K562 (cell line): ENCODE results near the gene PARP1. TPM values are rescaled to one million over a fixed set of nuclear protein-coding genes. Genes with fewer than 3 reads are reported as not detected.

Source experiments
- CBX1 ChIP-seq: sonication (generic); IDR thresholded peaks from 2 replicates; pipeline ENCODE4 v1.6.1; 2016; ENCODE audit warnings: antibody characterized with exemption, low read depth, mild to moderate bottlenecking
- ELF2 ChIP-seq: fragments of 250-450 bp; sonication (Bioruptor Pico); IDR thresholded peaks from 2 replicates; pipeline ENCODE4 v1.5.0; 2021; ENCODE audit warnings: mild to moderate bottlenecking
- L3MBTL2 ChIP-seq: fragments of 450-650 bp; IDR thresholded peaks from 2 replicates; pipeline ENCODE4 v1.6.1; 2016; ENCODE audit warnings: mild to moderate bottlenecking, moderate library complexity
- MAFK ChIP-seq: IDR thresholded peaks from 2 replicates; pipeline ENCODE4 v1.6.1; 2011; ENCODE audit warnings: low read length, improper control_type of control experiment
- MAZ ChIP-seq, 2 experiments: fragments of 450-650 bp in 1 of 2; sonication (generic) in 1 of 2; formaldehyde crosslinking; IDR thresholded peaks in 1 of 2; conservative IDR thresholded peaks in 1 of 2; 2 replicates each; pipeline versions ENCODE4 v1.4.0 to v1.5.0; 2020; ENCODE audit warnings: mild to moderate bottlenecking in 1 of 2, missing genetic modification reagents in 1 of 2
- POLR3G ChIP-seq: IDR thresholded peaks from 2 replicates; pipeline ENCODE4 v1.6.1; 2011; ENCODE audit not compliant: insufficient read length, insufficient replicate concordance; ENCODE audit errors: extremely low read depth
- RAD21 ChIP-seq, 2 experiments: fragments of 250-450 bp in 1 of 2; fragments of 450-650 bp in 1 of 2; sonication (Bioruptor Pico) in 1 of 2; formaldehyde crosslinking in 1 of 2; IDR thresholded peaks in 1 of 2; conservative IDR thresholded peaks in 1 of 2; 2 replicates each; pipeline versions ENCODE4 v1.4.0 to v1.8.0; 2020 to 2022; ENCODE audit warnings: mild to moderate bottlenecking in 2 of 2, moderate library complexity in 1 of 2
- RBM25 ChIP-seq: fragments of 200-400 bp; formaldehyde crosslinking; IDR thresholded peaks from 2 replicates; pipeline ENCODE4 v1.6.1; 2018; ENCODE audit warnings: low read length, low read depth, moderate library complexity; ENCODE audit not compliant: severe bottlenecking
- SAFB ChIP-seq: fragments of 200-400 bp; formaldehyde crosslinking; IDR thresholded peaks from 2 replicates; pipeline ENCODE4 v1.6.1; 2017; ENCODE audit warnings: low read depth, low read length, borderline replicate concordance
- YY1 ChIP-seq, 3 experiments: IDR thresholded peaks; 2 replicates each; pipeline ENCODE4 v1.6.1; 2011; ENCODE audit warnings: low read length in 2 of 3, mild to moderate bottlenecking in 2 of 3, moderate library complexity in 2 of 3, borderline replicate concordance in 1 of 3, control low read depth in 1 of 3, low read depth in 1 of 3; ENCODE audit not compliant: insufficient read depth in 3 of 3, insufficient replicate concordance in 2 of 3, control insufficient read depth in 1 of 3, insufficient read length in 1 of 3; ENCODE audit errors: extremely low read depth in 1 of 3
- ZBTB1 ChIP-seq: sonication (generic); formaldehyde crosslinking; IDR thresholded peaks from 2 replicates; pipeline ENCODE4 v1.8.1; 2023; ENCODE audit warnings: missing genetic modification reagents, low read depth, mild to moderate bottlenecking, borderline replicate concordance
- ZC3H8 ChIP-seq: fragments of 450-650 bp; IDR thresholded peaks from 2 replicates; pipeline ENCODE4 v1.6.1; 2017
- ZKSCAN1 ChIP-seq: fragments of 150-350 bp; IDR thresholded peaks from 2 replicates; pipeline ENCODE4 v1.6.1; 2016; ENCODE audit warnings: low read depth, low read length
- ZNF696 ChIP-seq: fragments of 250-450 bp; sonication (Bioruptor Pico); conservative IDR thresholded peaks from 2 replicates; pipeline ENCODE4 v1.4.0; 2020; ENCODE audit warnings: mild to moderate bottlenecking, moderate library complexity
- polyA plus RNA-seq, 8 experiments: library from polyadenylated mRNA; depleted of rRNA in 4 of 8; stranded (reverse) in 5 of 8; unstranded in 3 of 8; fragments of >200 nt; fragmentation: Nextera tagmentation in 2 of 8; fragmentation: Illumina TruSeq in 1 of 8; extraction: Ambion mirVana in 2 of 8; extraction: Trizol in 1 of 8; gene quantifications; 2 replicates each; pipeline versions ENCODE4 v1.2.1 to v1.2.3, GENCODE V29; 2011 to 2014; ENCODE audit warnings: inconsistent platforms in 1 of 8, missing spikeins in 1 of 8
- total RNA-seq, 7 experiments: library from RNA; depleted of rRNA in 6 of 7; stranded (reverse); fragments of >200 nt in 6 of 7; fragmentation: Illumina TruSeq in 2 of 7; extraction: Trizol in 2 of 7; gene quantifications; 2 replicates each; pipeline versions ENCODE4 v1.2.1 to v1.2.3, GENCODE V29; 2011 to 2021; ENCODE audit warnings: low replicate concordance in 1 of 7
- TF ChIP-seq, protein P1 (sequence below): fragments of 450-650 bp; IDR thresholded peaks from 2 replicates; pipeline ENCODE4 v1.6.1; 2016; ENCODE audit warnings: missing biosample characterization, missing genetic modification characterization
- TF ChIP-seq, protein P2 (sequence below): sonication (generic); formaldehyde crosslinking; IDR thresholded peaks from 2 replicates; pipeline ENCODE4 v1.9.0; 2022; ENCODE audit warnings: mild to moderate bottlenecking, missing genetic modification reagents
- TF ChIP-seq, protein P3 (sequence below): fragments of 250-450 bp; sonication (Bioruptor Pico); IDR thresholded peaks from 2 replicates; pipeline ENCODE4 v1.4.0; 2020
- TF ChIP-seq, protein P4 (sequence below), 2 experiments: fragments of 450-650 bp; IDR thresholded peaks; 2 replicates each; pipeline ENCODE4 v1.6.1; 2016

PARP1 gene
- total and polyA plus RNA-seq, 9 of the 15 experiments (the other 6 are each of a cell fraction or from before 2014, with no cell fraction given) = 121 to 306 (median 250) TPM

DNA sequence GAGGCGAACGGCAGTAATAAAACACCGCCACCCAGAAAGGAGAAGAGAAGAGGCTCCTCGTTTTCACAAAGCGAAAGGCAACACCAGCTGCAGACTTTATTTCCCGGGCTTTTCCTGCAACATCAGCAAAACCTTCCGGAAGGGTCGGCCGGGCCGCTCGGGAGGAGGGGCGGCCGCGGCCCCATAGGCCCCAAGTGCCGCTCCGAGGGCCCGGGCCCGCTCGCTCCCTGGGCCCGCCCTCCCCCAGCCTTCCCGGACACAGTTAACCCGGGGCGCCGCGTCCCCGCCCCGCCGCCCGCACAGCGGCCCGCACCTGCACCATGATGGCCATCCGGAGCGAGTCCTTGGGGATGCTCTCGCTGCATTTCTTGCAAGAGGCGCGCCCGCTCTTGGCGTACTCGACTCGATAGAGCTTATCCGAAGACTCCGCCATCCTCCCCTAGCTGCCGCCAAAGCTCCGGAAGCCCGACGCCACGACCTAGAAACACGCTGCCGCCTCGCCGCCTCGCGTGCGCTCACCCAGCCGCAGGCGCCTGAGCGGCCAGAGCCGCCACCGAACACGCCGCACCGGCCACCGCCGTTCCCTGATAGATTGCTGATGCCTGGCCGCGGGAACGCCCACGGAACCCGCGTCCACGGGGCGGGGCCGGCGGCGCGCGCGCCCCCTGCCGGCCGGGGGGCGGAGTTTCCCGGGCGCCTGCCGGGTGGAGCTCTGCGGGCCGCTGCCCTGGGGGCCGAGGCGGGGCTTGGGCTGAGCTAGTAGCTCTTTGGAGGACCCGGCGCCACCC is at the start of gene PARP1 (continued):
- TF ChIP-seq CBX1 = peak; percentile 96; the same call in 1 of the 2 replicates
- TF ChIP-seq ZC3H8 = no peak
- peak; percentile 51 to 88 for TF ChIP-seq MAZ (CRISPR knock-in tag; conservative IDR thresholded peaks at IDR 0.05 in 1 of 2, IDR thresholded peaks at IDR 0.05 in 1 of 2)
- TF ChIP-seq ZKSCAN1 = peak; percentile 29; the same call in 1 of the 2 replicates
- no peak for TF ChIP-seq ELF2 (CRISPR knock-in tag)
- TF ChIP-seq MAFK = peak; percentile 96
- TF ChIP-seq, protein P1, sequence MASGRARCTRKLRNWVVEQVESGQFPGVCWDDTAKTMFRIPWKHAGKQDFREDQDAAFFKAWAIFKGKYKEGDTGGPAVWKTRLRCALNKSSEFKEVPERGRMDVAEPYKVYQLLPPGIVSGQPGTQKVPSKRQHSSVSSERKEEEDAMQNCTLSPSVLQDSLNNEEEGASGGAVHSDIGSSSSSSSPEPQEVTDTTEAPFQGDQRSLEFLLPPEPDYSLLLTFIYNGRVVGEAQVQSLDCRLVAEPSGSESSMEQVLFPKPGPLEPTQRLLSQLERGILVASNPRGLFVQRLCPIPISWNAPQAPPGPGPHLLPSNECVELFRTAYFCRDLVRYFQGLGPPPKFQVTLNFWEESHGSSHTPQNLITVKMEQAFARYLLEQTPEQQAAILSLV (tag) = no peak
- TF ChIP-seq, protein P2, sequence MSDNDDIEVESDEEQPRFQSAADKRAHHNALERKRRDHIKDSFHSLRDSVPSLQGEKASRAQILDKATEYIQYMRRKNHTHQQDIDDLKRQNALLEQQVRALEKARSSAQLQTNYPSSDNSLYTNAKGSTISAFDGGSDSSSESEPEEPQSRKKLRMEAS (CRISPR knock-in tag) = peak; percentile 89
- peak; percentile 100 for TF ChIP-seq ZBTB1 (CRISPR knock-in tag)
- peak; percentile 56 for TF ChIP-seq RBM25
- TF ChIP-seq SAFB = peak; percentile 84
- TF ChIP-seq, protein P3, sequence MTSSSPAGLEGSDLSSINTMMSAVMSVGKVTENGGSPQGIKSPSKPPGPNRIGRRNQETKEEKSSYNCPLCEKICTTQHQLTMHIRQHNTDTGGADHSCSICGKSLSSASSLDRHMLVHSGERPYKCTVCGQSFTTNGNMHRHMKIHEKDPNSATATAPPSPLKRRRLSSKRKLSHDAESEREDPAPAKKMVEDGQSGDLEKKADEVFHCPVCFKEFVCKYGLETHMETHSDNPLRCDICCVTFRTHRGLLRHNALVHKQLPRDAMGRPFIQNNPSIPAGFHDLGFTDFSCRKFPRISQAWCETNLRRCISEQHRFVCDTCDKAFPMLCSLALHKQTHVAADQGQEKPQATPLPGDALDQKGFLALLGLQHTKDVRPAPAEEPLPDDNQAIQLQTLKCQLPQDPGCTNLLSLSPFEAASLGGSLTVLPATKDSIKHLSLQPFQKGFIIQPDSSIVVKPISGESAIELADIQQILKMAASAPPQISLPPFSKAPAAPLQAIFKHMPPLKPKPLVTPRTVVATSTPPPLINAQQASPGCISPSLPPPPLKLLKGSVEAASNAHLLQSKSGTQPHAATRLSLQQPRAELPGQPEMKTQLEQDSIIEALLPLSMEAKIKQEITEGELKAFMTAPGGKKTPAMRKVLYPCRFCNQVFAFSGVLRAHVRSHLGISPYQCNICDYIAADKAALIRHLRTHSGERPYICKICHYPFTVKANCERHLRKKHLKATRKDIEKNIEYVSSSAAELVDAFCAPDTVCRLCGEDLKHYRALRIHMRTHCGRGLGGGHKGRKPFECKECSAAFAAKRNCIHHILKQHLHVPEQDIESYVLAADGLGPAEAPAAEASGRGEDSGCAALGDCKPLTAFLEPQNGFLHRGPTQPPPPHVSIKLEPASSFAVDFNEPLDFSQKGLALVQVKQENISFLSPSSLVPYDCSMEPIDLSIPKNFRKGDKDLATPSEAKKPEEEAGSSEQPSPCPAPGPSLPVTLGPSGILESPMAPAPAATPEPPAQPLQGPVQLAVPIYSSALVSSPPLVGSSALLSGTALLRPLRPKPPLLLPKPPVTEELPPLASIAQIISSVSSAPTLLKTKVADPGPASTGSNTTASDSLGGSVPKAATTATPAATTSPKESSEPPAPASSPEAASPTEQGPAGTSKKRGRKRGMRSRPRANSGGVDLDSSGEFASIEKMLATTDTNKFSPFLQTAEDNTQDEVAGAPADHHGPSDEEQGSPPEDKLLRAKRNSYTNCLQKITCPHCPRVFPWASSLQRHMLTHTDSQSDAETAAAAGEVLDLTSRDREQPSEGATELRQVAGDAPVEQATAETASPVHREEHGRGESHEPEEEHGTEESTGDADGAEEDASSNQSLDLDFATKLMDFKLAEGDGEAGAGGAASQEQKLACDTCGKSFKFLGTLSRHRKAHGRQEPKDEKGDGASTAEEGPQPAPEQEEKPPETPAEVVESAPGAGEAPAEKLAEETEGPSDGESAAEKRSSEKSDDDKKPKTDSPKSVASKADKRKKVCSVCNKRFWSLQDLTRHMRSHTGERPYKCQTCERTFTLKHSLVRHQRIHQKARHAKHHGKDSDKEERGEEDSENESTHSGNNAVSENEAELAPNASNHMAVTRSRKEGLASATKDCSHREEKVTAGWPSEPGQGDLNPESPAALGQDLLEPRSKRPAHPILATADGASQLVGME (CRISPR knock-in tag) = peak; percentile 86; the same call in 1 of the 2 replicates
- peak; percentile 97 for TF ChIP-seq L3MBTL2
- peak; percentile 1 to 35; a peak in 2 of 4 replicates for TF ChIP-seq RAD21 (CRISPR knock-in tag; conservative IDR thresholded peaks at IDR 0.05 in 1 of 2, IDR thresholded peaks at IDR 0.05 in 1 of 2)
- TF ChIP-seq YY1 (IDR thresholded peaks at IDR 0.05; ENCODE audit: borderline replicate concordance in 1 of 3, control insufficient read depth in 1 of 3, extremely low read depth in 1 of 3, insufficient read depth in 3 of 3, insufficient read length in 1 of 3, insufficient replicate concordance in 2 of 3, low read depth in 1 of 3, low read length in 2 of 3) = peak in 2 of 3 experiments; percentile 5 to 78
- TF ChIP-seq, protein P4, sequence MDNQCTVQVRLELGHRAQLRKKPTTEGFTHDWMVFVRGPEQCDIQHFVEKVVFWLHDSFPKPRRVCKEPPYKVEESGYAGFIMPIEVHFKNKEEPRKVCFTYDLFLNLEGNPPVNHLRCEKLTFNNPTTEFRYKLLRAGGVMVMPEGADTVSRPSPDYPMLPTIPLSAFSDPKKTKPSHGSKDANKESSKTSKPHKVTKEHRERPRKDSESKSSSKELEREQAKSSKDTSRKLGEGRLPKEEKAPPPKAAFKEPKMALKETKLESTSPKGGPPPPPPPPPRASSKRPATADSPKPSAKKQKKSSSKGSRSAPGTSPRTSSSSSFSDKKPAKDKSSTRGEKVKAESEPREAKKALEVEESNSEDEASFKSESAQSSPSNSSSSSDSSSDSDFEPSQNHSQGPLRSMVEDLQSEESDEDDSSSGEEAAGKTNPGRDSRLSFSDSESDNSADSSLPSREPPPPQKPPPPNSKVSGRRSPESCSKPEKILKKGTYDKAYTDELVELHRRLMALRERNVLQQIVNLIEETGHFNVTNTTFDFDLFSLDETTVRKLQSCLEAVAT (IDR thresholded peaks at IDR 0.05) = peak in 1 of 2 experiments; percentile 99; a peak in 2 of 4 replicates
- no peak for TF ChIP-seq ZNF696
- TF ChIP-seq POLR3G = no peak
